Transverse colon (tissue), 3 donors: ENCODE results near the gene ADGRB3.

Source experiments
- CTCF ChIP-seq, 5 experiments: fragments of 200-600 bp in 3 of 5; fragments of 450-650 bp in 2 of 5; sonication (generic) in 3 of 5; IDR thresholded peaks; 1 replicate in 2 of 5; 2 replicates in 3 of 5; pipeline ENCODE4 v1.5.1; 2016 to 2017; ENCODE audit warnings: antibody characterized with exemption in 5 of 5, inconsistent platforms in 3 of 5, mild to moderate bottlenecking in 2 of 5, moderate library complexity in 1 of 5
- POLR2A ChIP-seq: fragments of 450-650 bp; IDR thresholded peaks from one replicate; pipeline ENCODE4 v1.6.1; 2016; ENCODE audit warnings: antibody characterized with exemption, mild to moderate bottlenecking, moderate library complexity

DNA sequence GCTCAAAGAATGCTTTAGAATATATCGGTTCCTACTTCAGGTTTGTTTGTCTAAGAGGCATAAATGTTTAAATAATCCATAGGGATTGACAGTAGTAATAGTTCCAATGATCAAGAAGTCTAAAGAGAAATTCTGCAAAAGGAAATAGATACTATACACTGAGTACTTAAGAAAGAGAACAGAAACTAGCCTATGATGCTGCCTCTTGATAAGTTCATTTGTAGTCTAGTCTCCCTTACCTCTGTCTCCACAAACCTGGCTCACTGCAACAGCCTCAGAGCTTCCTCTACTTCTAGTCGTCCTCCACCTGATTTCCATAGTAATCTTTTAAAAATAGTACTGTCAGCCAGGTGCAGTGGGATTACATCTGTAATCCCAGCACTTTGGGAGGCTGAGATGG is 650.0 kb downstream of the ADGRB3 start:
- no peak for TF ChIP-seq CTCF (IDR thresholded peaks at IDR 0.05)
- TF ChIP-seq POLR2A: no peak
